ENCODE data around the gene MORN5.
"Not testable (repeated sequence)": the region's sequence is repeated elsewhere in the genome, so short reads cannot be mapped to it uniquely, and the experiment has no call there.

MORN5 gene

DNA sequence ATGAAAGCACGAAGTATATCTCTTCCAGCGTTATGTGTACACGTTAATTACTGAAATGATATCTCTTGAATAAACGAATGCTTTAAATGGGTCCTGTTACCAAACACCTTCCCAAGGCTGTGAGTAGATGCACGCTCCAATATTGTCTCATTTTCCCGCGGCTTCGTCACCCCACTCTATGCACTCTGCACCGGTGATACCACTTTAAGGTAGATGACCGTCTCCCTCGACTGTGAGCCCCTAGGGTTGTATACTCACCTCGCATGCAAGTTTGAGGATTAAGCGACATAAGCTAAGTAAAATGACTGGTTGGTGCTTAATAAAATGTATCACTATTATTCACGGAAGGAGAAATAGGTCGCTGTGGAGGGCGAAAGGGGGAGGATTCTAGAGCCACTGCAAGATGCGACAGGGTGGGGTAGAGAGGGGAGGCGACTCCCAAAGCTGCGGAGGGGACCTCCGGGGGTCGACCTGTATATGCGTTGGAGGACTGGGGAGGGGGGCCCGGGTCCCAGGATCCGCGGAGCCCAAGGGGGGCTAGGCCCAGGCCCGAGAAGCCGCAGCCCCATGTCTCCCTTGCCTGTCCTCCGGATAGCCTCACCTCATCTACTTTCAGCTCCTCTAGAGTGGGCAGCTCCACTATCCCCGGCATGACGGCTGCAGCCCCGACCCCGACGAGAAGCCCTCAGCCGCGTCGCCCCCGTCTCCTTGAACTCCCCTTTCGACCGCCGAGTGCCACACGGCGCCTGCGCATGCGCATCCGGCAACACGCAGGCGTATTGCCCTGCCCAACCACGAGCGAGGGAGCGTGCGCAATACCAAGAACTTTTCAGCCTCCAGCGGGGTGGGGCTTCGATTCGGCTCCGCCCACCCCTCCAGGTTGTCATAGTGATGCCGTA, at the start of gene MORN5, which contains the start of gene NDUFA8:
TSS of gene MORN5 (plus strand) at position 883 of the 899 bp plus-strand sequence. CDS start 65 bp downstream, outside the sequence.
TSS of gene NDUFA8 (minus strand) at position 754 of the 899 bp plus-strand sequence. CDS start at position 652, 102 bp downstream.
- peak; percentile 90 for DNase-seq

DNA sequence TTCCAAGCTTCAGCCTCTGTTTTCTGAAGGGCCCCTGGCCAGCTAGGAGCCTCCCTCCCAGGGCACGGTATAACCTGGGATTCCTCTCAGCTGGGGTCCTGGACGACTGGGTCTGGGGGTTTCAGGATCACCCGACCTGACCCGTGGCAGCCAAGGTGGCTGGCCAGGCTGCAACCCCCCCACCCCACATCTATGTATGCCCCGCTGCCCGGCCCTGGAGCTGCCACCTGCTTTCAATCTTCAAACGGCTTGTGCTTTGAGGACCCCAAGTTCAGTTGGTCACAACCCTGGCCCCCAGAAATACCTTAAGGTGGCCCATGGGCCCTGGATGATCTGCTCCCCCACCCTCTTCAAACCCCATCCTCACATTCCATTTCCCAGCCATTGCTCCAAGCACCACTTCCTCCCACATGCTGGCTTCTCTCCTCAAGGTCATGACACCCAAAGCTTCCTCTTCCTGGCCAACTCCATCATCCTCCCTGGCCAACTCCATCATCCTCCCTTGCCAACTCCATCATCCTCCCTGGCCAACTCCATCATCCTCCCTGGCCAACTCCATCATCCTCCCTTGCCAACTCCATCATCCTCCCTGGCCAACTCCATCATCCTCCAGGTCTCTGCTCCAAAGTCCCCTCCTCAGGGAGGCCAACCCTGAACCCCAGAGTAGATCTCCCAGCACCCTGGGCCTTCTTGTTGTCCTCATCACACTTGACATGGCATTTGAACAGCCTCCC, 49.4 kb upstream of the MORN5 start:
- no peak for DNase-seq

DNA sequence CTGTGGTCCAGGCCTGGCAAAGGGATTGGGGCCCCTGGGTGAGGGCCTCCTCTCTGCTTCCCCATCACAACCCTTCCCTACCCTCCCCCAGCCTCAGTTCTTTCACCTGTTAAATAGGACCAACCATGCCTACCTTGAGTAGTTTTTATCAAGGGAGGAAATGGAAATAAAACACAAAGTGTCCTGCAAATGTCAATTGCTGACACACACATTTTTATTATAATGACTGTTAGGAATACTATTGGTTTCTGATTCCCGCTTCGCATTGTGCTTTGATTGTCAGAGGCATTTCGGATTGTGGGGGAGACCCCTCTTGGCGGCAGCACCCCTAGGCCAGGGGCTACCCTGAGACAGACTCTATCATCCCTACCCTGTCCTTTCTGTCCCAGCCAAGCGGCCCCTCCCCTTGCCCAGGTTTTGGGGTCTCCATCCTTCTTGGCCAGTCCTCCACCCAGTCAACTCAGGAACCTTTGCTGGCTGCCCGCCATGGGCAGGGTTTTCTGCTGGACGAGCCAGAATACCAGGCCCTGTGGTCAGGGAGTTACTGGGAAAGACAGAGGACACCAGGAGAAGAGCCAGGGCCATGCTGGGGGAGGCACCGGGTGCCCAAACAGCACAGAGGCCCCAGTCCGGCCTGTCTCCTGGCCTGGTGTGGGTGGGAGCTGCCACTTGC, 48.2 kb upstream of the MORN5 start:
- DNase-seq: no peak

DNA sequence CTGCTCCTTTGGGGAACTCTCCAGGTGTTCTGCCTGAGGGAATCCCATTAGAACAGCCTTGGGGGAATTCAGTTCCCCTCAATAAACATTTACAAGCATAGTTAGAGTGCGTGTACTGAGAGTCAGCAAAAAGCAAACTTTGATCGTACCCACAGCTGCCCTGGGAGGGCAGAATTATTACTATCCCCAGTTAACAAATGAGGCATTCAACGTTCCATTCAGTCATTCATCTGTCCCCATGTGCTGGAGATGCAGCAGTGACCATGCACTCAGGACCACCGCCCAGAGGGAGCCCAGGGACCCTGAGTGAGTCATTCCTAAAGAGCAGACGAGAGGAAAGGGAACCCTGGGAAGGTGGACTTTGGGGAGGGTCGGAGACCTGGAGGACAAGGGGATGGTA, 47.5 kb upstream of the MORN5 start:
- no peak for DNase-seq

DNA sequence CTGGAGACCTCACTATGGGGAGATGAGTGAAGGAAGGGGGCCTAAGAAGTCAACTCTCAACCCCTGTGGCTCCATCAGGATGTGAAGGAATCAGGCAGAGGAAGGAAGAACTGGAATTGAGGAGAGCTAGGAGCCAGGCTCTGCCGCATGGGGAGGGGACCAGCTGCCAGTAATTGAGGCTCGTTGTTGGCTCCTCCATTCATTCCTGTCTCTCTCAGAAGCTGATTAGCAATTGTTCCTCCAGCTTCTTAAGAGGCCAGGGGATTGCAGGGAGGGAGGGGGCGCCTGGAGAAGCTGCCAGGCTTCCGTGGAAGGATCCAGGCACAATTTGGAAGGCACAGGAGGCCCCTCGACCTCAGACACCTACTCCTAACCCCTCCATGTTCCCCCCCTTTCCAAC, 46.1 kb upstream of the MORN5 start:
- no peak for DNase-seq

DNA sequence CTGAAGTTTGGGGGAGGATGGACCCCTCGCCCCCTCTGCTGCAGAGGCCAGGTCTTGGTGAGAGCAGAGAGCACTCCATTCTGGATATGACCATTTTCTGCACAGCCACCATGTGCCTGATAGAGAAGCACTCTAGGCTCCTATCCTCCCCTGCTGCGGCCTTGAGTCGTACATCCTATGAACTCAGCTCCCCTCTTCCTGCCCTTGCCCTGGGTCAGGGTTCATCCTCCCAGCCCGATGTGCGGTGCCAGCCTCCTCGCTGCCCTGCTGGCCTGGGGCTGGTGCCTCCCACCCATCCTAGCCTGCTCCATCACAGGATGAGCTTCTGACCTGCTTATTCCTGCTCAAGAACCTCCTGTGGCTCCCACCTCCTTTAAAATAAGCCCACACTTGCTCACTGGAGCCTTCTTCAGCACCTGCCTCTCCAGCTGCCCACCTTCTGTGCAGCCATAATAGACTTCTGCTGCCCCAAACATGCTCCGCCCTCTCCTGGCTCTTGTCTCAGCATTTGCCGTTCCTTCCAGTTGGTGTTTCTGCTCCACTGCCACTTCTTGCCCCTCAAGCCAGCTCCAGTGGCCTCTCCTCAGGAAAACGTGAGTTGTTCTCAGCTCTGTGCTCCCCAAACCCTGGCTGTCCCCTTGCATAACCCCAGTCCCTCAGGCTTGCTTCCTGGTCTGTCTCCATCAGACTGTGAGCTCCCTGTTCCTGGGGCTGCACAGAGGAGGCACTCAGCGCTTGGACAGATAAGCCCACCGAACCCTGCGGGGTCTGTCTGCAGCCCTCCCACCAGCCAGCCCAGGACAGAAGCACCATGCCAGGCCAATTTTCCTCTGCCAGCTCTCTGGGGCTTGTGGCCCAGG, 44.3 kb upstream of the MORN5 start:
- DNase-seq: no peak

DNA sequence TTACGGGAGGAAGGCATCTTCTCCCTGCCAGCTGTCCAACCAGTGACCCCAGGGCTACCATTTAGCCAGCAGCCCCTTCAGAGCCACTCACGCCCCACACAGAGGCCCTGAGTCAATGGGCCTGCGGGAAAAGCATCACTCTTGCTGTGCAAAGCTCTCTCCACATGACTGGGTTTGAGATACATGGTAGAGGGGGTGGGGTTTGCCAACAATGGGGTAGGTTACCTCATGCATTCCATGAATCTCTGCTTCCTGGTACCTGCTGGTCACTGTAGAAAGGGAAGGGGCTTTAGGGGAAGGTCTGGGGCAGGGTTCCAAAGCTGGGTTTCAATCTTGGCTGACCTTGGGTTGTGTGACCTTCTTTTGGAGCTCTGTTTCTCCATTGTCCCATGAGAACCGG, 43.7 kb upstream of the MORN5 start:
- no peak for DNase-seq

DNA sequence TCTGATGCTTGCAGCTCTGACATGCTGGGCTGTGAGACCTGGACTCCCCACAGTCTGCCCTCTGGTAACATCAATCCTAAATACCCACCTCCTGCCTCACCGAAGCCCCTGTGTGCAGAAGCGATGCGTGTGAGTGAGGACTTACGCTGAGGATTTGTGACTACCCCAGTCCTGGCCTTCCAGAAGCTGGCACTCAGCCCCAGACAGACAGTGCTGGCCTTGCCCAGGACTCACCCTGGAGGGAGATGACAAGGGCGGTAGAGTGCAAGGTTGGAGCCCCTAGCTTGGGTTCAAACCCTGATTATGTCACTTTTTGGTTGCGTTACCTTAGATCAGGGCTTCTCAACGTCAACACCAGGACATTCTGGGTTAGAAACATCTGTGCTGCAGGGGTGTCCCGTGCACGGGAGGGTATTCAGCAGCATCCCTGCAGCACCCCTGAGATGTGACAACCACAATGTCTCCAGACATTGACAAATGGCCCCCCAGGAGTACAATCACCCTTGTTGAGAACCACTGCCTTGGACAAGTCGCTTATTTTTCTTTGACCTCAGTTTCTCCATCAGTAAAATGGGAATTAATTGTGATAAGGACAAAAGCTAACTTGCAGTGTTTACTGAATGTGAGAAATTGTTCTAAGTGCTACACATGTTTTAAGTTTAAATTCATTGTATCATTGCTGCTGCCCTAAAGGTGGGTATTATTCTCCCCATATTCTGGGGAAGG, 43.1 kb upstream of the MORN5 start:
- no peak for DNase-seq

DNA sequence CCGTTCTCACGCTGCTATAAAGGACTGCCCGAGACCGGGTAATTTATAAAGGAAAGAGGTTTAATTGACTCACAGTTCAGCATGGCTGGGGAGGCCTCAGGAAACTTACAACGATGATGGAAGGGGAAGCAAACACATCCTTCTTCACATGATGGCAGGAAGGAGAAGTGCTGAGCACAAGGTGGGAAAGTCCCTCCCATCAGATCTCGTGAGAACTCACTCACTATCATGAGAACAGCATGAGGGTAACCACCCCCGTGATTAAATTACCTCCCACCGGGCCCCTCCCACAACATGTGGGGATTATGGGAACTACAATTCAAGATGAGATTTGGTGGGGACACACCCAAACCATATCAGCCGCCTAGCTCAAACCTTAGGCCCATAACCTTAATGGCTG, 42.5 kb upstream of the MORN5 start:
- not testable (repeated sequence) for DNase-seq

DNA sequence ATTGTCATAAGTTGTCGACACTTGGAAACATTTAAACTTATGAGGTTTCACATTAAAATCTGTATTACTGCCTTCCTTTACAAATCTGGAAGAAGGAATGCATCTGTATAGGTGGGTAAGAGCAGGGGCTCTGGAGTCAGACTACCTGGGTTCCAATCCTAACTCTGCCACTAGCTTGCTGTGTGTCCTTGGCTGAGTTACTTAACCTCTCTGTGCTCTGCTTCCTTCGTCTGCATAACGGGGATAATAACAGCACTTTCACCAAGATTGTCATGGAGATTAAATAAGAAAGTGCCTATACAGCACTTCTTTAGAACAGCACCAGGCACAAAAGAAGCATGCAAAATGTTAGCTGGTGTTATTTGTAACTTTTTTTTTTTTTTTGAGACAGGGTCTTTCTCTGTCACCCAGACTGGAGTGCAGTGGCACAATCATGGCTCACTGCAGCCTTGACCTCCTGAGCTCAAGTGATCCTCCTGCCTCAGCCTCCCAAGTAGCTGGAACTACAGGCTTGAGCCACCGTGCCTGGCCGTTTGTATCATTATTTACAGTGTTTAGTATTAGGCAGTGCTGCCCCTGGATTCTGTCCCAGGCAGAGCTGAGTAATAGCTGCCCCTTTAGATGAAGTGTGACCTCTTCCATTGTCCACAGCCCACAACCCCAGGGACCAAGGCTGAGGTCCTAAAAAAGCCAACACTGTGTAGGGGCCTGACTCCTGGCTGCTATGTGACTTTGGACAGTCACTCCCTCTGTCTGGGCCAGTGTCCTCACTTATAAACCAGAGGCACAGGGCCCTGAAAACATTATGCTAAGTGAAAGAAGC, 41.2 kb upstream of the MORN5 start:
- DNase-seq: no peak

DNA sequence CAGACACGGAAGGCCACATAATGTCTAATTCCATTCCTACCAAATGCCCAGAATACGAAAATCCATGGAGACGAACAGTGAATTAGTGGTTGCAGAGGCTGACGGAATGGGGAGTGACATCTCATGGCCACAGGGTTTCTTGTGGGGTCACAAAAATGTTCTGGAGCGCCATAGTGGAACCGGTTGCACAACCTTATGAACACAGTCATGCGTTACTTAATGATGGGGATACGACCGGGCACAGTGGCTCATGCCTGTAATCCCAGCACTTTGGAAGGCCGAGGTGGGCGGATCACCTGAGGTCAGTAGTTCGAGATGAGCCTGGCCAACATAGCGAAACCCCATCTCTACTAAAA, 40.6 kb upstream of the MORN5 start:
- no peak for DNase-seq

DNA sequence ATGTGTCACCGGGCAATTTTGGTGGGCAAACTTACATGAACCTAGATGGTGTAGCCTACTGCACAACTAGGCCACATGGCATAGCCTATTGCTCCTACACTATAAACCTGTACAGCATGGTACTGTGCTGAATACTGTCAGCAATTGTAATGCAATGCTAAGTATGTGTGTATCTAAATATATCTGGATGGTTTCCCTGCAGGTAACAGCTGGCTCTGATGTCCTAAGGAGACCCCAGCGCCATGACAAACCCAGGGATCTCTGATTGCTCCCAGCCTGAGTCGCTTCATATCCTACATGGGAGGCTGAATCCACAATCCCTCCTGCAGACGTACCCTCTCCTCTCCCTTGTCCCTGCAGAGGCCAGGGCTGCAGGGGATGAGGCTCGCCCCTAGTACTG, 40.0 kb upstream of the MORN5 start:
- DNase-seq: no peak

DNA sequence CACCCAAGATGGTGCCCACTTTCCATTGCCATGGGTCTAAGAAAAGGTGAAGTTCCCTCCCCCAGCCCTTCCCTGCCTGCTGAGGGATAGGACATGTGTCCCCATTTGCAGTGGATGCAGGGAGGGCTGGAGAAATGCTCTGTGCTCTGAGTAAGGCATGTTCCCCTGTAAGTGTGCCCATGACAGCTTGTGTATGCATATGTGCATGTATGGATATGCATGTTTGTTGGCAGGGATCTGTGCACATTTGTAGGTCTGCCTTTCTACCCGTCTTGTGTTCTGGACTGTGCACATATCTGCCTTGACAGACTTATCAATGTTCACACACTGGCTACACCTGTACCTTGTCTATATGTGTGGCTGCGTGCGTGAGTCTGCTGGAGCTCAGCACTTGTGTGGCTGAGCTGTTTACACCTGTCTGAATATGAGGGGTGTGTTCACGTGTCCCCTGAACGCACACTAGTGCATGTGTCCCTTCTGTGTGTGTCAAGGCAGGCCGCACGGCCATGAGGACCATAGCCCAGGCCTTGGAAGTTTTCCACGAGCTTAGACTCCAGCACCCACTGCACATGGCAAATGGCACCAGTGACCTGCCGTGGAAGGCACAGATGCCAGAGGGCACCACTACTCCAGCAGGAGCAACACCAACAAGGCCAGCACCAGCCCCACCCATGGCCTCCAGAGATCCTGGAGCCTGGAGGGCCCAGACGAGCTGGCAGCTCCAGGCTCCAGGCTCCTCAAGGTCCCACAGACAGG, 39.2 kb upstream of the MORN5 start:
- no peak for DNase-seq

DNA sequence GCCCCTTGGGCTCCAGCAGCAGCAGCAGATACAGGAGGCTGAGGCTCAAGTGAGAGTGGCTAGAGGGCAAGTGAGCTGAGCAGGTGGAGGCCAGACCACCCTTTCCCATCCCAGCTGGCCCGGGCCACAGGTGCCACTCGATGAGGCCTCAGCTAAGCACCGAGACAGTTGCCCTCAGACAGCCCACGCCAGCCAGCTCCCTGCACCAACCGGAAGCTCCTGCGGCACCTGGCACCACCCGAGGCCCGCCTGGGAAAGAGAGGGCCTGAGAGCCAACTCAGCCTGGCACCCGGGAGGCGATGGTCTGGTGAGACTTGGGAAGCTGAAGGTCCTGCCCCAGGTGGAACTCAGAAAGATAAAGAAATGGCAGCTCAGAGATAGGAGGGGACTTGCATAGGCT, 38.3 kb upstream of the MORN5 start:
- DNase-seq: no peak

DNA sequence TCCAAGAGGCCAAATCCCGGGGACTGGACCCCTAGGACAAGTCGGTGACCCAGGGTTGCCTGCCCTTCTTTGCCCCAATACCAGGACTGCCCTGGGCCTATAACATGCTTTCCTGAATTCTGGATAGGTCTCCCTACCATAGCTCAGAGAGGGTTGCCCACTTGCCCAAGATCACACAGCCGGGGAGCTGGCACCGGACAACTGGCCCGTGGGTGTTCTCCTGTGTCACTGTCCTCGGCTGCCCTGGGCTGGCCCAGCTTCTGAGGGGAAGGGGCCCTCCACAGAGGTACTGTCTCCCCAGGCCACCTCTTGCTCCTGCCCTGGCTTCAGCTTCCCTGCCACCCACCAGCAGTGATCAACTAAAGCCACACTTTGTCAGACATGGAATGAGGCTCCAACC, 37.8 kb upstream of the MORN5 start:
- no peak for DNase-seq

DNA sequence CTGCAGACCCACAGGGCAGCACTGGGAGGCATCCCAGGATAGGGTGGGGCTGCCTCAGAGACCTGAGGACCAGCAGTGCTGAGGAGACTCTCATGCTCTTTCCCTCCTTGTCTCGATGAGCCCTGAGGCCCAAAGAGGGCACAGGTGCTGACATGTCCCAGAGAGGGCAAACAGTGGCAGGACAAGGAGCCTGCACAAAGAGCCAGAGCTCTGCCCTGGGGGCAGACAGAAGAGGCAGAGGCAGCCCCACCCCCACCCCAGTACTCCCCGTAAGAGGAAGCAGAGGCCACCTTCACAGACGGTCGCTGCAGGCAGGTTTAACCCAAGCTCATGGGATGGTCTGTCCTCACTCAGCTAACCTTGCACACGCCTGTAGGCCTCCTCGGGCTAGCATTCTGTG, 37.2 kb upstream of the MORN5 start:
- no peak for DNase-seq

DNA sequence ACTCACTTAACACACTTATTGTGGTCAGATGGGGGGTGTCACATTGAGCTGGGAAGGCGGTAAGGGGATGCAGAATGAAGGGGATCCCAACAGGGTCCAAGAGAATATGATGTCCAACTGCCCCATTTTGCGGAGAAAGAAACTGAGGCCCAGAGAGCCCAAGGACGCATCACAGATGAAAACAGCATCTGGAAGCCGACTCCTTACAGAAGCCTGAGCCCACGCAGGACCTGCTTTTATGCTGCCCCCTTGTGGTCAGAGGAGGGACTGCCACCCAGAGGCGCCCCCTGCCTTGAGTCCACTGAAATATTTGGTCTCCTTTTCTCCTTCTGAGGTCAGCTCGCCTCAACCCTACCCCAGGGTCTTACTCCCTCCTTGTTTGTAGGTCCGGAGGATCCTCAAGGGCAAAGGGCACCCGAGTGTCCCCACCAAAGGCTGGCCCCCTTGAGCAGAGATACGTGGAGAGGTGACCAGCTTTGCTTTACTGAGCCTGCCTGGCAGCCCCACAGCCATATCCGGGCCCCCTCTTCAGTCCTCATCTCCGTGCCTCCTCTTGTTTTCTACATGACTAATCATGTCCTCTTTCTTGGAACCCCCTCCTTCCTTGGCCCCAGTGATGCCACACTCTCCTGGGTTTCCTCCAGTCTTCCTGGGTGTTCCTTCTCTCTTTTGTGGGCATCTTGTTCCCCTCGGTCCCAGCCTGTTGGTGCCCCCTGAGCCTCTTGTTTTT, 36.6 kb upstream of the MORN5 start:
- no peak for DNase-seq

DNA sequence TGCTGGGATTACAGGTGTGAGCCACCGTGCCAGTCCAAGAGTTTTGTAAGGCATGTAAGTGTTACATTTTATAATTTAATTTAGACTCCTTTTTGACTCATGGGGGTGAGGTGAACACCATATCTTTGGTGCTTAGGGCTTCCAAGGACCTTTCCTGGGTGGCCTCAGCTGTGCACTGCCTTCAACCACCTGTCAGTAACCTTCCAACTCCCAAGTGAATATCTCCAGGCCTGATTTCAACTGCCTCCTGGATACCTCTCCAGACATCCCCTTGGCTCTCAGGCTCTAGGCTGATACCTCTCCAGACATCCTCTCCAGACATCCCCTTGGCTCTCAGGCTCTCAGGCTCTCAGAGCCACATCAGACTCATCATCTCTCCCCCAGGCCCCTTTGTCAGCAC, 35.7 kb upstream of the MORN5 start:
- no peak for DNase-seq

DNA sequence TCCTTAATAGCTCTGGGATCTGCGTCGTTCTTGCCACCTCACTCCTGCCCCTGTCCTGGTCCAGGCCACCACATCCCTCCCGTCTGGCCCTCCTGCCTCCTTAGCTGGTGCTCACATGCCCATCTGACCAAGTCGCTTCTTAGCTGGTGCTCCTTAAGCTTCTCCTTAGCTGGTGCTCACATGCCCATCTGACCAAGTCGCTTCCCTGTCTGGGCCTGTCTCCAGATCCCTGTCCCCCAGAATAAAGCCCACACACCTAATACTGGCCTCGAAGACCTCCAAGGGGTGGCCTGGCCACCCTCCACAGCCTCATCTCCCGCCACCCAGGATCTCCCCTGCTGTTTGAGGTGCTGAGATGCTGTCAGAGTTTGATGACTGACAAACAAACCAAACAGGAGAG, 35.2 kb upstream of the MORN5 start:
- DNase-seq: no peak

DNA sequence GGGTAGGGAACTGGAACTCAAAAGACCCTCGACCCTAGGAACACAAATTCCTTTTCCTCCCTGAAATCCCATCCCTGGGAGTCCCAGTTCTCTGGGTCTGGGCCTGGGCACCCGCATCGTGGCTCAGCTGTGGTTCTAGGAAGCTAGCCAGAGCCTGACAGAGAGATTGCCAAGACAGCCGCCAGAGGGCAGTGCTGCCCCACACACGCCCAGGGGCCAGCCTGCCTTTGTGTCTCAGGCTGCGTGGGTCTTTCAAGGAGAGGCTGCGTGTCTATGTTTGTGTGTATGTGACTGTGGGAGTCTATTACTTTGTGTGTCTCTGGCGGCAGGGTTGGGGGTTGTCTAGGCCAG, 34.6 kb upstream of the MORN5 start:
- DNase-seq: peak; percentile 20
